ENCODE measurements around the gene SORCS2. TPM values are rescaled to one million over a fixed set of nuclear protein-coding genes. Genes with fewer than 3 reads are reported as not detected.
"Not testable (repeated sequence)": the region's sequence is repeated elsewhere in the genome, so short reads cannot be mapped to it uniquely, and the experiment has no call there.

The SORCS2 gene
- total and polyA plus RNA-seq, 9 donors, result 7.4 to 24.9 (median 13.0) TPM

DNA sequence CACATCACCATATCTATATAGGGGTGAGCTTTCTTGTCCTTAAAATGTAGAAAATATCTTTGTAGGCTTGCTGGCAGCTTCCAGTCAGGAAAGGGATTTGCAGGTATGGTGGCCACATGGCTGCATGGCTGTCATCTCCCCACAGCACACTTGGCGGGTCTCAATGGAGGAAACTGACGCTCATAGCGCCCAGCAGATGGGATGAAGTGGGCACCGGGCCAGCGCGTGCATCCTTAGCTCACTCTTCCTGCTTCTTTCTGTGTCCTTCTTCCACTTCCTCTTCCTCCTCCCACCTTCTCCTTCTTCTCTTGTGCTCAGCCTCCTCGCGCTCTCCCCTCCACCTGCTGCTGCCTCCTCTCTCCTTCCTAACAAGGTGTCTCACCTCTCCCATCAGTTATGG, 398.6 kb downstream of the SORCS2 start:
- DNase-seq, result no peak

DNA sequence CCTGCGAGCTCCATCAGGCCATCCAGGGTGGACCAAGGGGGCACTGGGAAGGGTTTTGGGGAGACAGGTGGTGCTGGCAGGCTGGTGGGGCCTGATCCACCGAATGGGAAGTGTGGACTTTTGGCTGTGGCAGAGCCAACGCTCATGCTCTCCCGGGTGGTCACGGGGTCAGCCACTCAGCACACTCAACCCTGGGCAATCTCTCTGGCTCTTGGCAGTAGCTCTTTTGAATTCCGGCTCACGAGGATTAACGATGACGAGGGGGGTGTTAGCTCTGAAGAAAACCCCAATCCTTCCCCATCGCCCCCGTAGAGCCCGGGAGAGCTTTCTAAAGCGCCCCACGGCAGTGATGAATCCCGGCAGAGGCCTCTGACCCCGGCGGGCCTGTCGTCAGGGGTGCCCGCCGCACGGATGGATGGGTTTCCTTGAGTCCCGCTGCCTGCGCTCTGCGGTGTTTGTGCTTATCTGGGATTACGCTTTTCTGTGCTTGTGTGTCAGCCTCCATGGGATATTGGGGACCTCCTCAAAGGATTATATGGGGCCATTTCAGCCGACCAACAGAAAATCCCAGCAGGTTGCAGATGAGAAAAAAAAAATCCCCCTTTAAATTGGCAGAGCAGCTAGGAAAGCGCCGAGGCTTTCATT, 399.2 kb downstream of the SORCS2 start:
- 85% methylated on average over 23 of the region's 28 CpGs for WGBS (ENCODE audit: insufficient coverage)
- no peak for DNase-seq
- Histone ChIP-seq H3K27ac (ENCODE audit: low read length) (no peak overlapping the region), H3K27me3 (ENCODE audit: control insufficient read depth, insufficient read depth, low read length) (peaks cover 38% of the 10 kb centered on the region), H3K36me3 (ENCODE audit: control insufficient read depth, insufficient read depth, low read length) (no peaks in the 10 kb centered on the region), H3K9me3 (replicated peaks; ENCODE audit: control insufficient read depth, low read depth, low read length) (no peaks in the 10 kb centered on the region), H3K4me1 (ENCODE audit: control insufficient read depth, insufficient read depth, low read length) (no peaks in the 10 kb centered on the region), H3K4me3 (ENCODE audit: low read length) (no peak overlapping the region)

More for the DNA sequence above, 398.6 kb downstream of the SORCS2 start:
- 75% methylated on average over 6 of the region's 8 CpGs for WGBS (ENCODE audit: insufficient coverage)
- Histone ChIP-seq H3K27ac (ENCODE audit: low read length) (no peak overlapping the region), H3K4me3 (ENCODE audit: low read length) (no peak overlapping the region), H3K27me3 (ENCODE audit: control insufficient read depth, insufficient read depth, low read length) (peaks cover 35% of the 10 kb centered on the region), H3K36me3 (ENCODE audit: control insufficient read depth, insufficient read depth, low read length) (no peaks in the 10 kb centered on the region), H3K9me3 (replicated peaks; ENCODE audit: control insufficient read depth, low read depth, low read length) (no peaks in the 10 kb centered on the region), H3K4me1 (ENCODE audit: control insufficient read depth, insufficient read depth, low read length) (no peaks in the 10 kb centered on the region)

DNA sequence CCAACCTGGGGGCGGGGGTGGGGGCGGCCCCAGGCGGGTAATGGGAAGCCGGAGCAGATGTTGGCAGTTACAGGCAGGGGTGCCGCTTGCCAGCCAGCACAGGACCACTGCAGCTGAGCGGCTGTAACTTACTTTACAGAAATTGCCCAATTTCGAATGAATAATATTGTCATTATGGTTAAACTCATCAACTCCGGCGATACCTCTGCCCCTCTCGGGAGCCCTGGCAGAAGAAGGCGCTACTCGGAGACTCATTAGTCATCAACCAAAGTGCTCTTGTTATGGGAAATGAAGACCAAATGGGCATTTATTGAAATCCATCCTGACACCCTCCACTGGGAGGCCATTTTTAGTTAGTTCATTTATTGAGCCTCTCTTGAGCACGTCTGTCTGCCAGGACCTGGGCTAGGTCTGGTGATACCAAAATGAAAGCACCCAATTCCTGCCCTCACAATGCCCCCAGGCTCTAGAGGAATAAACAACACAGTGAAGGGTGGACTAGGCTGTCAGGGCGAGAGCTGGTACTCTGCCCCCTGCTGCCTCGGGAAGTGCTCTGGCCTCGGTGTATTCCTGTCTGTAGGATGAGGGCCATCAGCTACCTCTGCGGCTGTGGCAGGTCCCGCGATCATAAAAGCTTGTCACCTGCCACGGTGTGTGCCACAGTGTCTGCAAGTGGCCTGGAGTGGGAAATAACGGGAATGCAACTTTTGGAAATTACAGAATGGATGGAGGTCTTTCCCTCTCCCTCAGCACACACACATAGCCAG, 401.5 kb downstream of the SORCS2 start:
- no peak for DNase-seq
- H3K36me3 ChIP-seq (ENCODE audit: control insufficient read depth, insufficient read depth, low read length), result no peaks in the 10 kb centered on the region
- WGBS (ENCODE audit: insufficient coverage), result 67% methylated on average over 18 of the region's 21 CpGs
- no peaks in the 10 kb centered on the region for H3K4me1 ChIP-seq (ENCODE audit: control insufficient read depth, insufficient read depth, low read length)
- H3K27ac ChIP-seq (ENCODE audit: low read length), result no peak overlapping the region
- no peaks in the 10 kb centered on the region for H3K9me3 ChIP-seq (replicated peaks; ENCODE audit: control insufficient read depth, low read depth, low read length)
- H3K4me3 ChIP-seq (ENCODE audit: low read length), result no peak overlapping the region
- H3K27me3 ChIP-seq (ENCODE audit: control insufficient read depth, insufficient read depth, low read length), result peaks cover 37% of the 10 kb centered on the region

DNA sequence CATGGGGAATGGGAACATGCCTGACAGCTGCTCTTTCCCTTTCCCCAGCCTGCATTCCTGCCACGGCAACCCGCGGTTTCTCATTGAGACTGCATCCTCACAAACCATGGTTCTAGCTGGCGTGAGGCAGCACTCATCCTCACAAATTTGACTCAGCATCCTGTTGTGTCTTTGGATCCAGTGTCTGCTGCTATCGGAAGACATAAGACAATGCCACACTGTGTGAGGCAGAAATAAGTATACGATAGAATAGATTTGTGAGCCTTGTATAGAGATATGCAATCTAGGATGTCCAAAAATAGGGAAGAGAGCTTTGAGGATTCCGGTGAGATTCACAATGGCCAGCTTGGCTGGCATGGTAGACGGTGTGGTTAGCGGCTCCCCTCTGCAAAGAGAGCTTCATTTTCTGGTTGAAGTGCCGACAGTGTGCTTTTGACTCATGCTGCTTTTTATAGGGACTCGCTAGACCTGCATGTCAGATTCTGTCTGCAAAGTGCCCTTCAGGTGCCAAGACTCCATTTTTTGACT, 403.7 kb downstream of the SORCS2 start:
- Histone ChIP-seq H3K27ac (ENCODE audit: low read length) (no peak overlapping the region), H3K36me3 (ENCODE audit: control insufficient read depth, insufficient read depth, low read length) (no peaks in the 10 kb centered on the region), H3K9me3 (replicated peaks; ENCODE audit: control insufficient read depth, low read depth, low read length) (no peaks in the 10 kb centered on the region), H3K4me3 (ENCODE audit: low read length) (no peak overlapping the region), H3K27me3 (ENCODE audit: control insufficient read depth, insufficient read depth, low read length) (peaks cover 32% of the 10 kb centered on the region), H3K4me1 (ENCODE audit: control insufficient read depth, insufficient read depth, low read length) (no peaks in the 10 kb centered on the region)
- 70% methylated on average over 10 of the region's 11 CpGs for WGBS (ENCODE audit: insufficient coverage)
- no peak for DNase-seq

DNA sequence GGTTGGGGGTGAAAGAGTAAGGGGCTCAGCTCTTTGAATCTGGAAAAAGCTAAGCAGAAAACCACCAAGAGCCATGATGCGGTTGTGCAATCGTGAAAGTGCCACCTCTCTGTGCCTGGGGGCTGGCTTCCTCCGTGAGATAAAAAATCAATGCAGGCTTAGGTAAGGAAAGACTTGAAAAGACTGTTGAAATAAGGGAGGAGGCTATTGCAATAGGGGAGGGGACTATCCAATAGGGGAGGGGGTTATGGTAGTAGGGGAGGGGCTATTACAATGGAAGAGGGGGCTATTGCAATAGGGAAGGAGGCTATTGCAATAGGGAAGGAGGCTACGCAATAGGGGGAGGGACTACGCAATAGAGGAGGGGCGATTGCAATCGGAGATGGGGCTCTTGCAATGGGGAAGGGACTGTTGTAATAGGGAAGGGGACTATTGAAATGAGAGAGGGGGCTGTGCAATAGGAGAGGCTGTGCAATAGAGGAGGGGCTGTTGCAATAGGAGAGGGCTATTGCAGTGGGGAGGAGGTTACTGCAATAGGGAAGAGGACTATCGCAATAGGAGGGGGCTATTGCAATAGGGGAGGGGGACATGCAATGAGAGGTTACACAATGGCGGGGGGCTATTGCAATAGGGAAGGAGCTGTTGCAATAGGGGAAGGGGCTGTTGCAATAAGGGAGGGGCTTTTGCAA, 404.7 kb downstream of the SORCS2 start:
- Histone ChIP-seq H3K27ac (ENCODE audit: low read length) (no peak overlapping the region), H3K9me3 (replicated peaks; ENCODE audit: control insufficient read depth, low read depth, low read length) (no peaks in the 10 kb centered on the region), H3K4me1 (ENCODE audit: control insufficient read depth, insufficient read depth, low read length) (no peaks in the 10 kb centered on the region), H3K36me3 (ENCODE audit: control insufficient read depth, insufficient read depth, low read length) (no peaks in the 10 kb centered on the region), H3K4me3 (ENCODE audit: low read length) (no peak overlapping the region), H3K27me3 (ENCODE audit: control insufficient read depth, insufficient read depth, low read length) (peaks cover 30% of the 10 kb centered on the region)
- WGBS (ENCODE audit: insufficient coverage), result 75% methylated on average over 9 of the region's 9 CpGs
- DNase-seq, result no peak

DNA sequence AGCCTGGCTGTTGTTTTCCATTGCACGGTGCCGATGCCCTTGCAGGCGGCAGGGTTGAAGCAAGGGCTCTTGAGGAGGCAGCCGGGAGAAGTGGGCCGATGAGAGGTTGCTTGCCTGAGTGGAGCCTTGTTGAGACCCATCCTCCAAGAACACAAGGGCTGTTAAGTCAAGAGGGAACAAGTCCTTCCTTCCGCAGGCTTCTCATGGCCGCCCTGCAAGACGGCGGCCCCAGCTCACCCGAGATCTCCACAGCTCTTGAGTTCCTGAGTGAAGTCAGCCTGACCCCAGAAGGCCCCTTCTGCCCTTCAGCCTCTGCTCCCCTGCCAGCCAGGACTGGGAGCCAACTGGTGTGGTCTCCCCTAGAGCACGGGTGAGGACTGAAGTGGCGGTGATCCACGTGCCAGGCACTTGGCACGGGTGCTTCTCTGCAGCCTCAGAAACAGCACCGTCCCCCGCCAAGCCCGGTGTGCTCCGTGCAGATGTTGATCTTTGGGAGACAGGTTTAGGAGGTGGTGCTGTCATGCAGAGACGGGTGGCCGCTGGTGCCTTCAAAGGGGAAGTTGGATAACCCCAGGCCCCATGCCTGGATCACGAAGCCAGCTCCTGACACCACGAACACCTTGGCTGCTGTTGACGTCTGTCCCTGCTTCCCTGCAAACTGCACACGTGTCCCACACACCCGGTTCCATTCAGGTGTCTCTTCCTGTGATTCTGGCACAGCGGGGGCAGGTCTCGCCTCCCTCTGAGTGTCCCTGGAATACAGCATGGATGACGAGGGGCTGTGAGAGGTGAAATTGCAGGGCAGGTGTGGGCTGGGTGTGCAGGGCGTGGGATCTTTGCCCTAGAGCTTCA, 406.8 kb downstream of the SORCS2 start:
- DNase-seq, result no peak
- no peaks in the 10 kb centered on the region for H3K4me1 ChIP-seq (ENCODE audit: control insufficient read depth, insufficient read depth, low read length)
- 85% methylated on average over 23 of the region's 29 CpGs for WGBS (ENCODE audit: insufficient coverage)
- no peaks in the 10 kb centered on the region for H3K9me3 ChIP-seq (replicated peaks; ENCODE audit: control insufficient read depth, low read depth, low read length)
- peaks cover 25% of the 10 kb centered on the region for H3K27me3 ChIP-seq (ENCODE audit: control insufficient read depth, insufficient read depth, low read length)
- no peaks in the 10 kb centered on the region for H3K36me3 ChIP-seq (ENCODE audit: control insufficient read depth, insufficient read depth, low read length)
- no peak overlapping the region for H3K4me3 ChIP-seq (ENCODE audit: low read length)
- no peak overlapping the region for H3K27ac ChIP-seq (ENCODE audit: low read length)

DNA sequence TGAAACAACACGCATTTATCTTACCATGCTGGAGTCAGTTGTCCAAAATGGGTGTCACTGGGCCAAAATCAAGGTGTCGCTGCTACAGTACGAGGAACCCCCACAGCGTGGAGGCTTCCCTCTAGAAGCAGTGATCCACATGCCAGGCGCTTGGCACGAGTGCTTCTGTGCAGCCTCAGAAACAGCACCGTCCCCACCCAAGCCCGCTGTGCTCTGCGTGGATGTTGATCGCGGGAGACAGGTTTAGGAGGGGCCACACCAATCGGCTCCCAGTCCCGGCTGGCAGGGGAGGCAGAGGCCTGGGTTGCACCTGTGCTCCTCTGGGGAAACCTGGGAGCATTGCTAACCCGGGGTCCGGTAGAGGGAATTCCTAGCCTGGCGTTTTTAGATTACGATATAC, 407.9 kb downstream of the SORCS2 start:
- 95% methylated on average over 13 of the region's 17 CpGs for WGBS (ENCODE audit: insufficient coverage)
- DNase-seq, result no peak
- H3K4me1 ChIP-seq (ENCODE audit: control insufficient read depth, insufficient read depth, low read length), result no peaks in the 10 kb centered on the region
- no peak overlapping the region for H3K4me3 ChIP-seq (ENCODE audit: low read length)
- no peaks in the 10 kb centered on the region for H3K36me3 ChIP-seq (ENCODE audit: control insufficient read depth, insufficient read depth, low read length)
- H3K27ac ChIP-seq (ENCODE audit: low read length), result no peak overlapping the region
- no peaks in the 10 kb centered on the region for H3K9me3 ChIP-seq (replicated peaks; ENCODE audit: control insufficient read depth, low read depth, low read length)
- H3K27me3 ChIP-seq (ENCODE audit: control insufficient read depth, insufficient read depth, low read length), result peaks cover 16% of the 10 kb centered on the region

DNA sequence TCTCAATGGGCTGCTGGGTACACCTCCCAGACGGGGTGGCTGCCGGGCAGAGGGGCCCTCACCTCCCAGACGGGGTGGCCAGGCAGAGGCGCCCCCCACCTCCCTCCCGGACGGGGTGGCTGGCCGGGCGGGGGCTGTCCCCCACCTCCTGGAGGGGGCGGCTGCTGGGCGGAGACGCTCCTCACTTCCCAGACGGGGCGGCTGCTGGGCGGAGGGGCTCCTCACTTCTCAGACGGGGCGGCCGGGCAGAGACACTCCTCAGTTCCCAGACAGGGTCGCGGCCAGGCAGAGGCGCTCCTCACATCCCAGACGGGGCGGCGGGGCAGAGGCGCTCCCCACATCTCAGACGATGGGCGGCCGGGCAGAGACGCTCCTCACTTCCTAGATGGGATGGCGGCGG, 409.8 kb downstream of the SORCS2 start:
- 94% methylated on average over 27 of the region's 30 CpGs for WGBS (ENCODE audit: insufficient coverage)
- not testable (repeated sequence) for H3K27ac ChIP-seq (ENCODE audit: low read length); DNase-seq; H3K4me3 ChIP-seq (ENCODE audit: low read length); H3K36me3 ChIP-seq (ENCODE audit: control insufficient read depth, insufficient read depth, low read length); H3K4me1 ChIP-seq (ENCODE audit: control insufficient read depth, insufficient read depth, low read length); H3K9me3 ChIP-seq (replicated peaks; ENCODE audit: control insufficient read depth, low read depth, low read length)
- H3K27me3 ChIP-seq (ENCODE audit: control insufficient read depth, insufficient read depth, low read length), result peaks cover 13% of the 10 kb centered on the region

DNA sequence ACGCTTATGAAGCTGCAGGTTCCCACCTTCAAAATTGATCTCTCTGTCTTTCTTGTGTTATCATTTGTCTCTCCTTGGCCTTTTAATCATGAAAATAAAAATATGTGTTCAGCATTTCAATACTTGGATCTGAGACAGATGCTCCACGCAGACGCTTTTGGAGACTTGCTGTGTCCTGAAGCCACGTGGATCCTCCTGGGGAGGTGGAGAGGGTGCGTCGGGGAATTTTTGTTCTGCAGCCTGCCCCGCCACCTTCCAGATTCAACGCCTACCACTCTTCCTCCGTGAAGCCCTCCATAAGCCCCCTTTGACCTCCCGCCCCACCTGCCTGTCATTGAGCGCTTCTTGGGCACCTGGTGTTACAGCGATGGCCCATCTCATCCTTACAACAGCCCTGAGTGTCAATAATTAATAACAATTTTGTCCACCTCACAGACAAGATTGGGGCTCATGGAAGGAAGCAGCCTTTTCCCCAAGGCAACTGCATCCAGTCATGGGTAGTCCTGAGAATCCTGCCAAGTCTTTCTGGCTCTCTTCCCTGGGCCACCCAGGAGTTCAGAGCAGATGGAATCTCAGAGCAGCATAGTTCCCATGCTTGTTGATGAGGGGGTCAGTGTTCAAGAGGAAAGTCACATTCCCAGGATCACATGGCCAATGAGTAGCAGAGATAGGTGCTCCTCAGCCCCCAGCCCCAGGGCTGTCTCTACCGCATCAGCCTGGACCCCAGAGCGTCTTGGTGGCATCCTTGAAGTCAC, 415.0 kb downstream of the SORCS2 start:
- peak; percentile 69 for DNase-seq
- Histone ChIP-seq H3K27me3 (ENCODE audit: control insufficient read depth, insufficient read depth, low read length) (peaks cover 24% of the 10 kb centered on the region), H3K4me1 (ENCODE audit: control insufficient read depth, insufficient read depth, low read length) (peaks cover 45% of the 10 kb centered on the region), H3K4me3 (ENCODE audit: low read length) (no peak overlapping the region), H3K36me3 (ENCODE audit: control insufficient read depth, insufficient read depth, low read length) (no peaks in the 10 kb centered on the region), H3K9me3 (replicated peaks; ENCODE audit: control insufficient read depth, low read depth, low read length) (no peaks in the 10 kb centered on the region), H3K27ac (ENCODE audit: low read length) (no peak overlapping the region)
- WGBS (ENCODE audit: insufficient coverage), result 70% methylated on average over 8 of the region's 14 CpGs
